ENCODE results near the gene TMEM9B. TPM values are rescaled to one million over a fixed set of nuclear protein-coding genes. Genes with fewer than 3 reads are reported as not detected.

TMEM9B gene
- total RNA-seq, 1 experiment from 2014 or later: 13.6 TPM

- no peak overlapping the region for H3K56ac ChIP-seq (ENCODE audit: insufficient read length, low read depth, low read length)
- H2BK20ac ChIP-seq (ENCODE audit: low read depth, low read length, poor library complexity, severe bottlenecking): no peak overlapping the region
- H3K9ac ChIP-seq (ENCODE audit: extremely low read depth, insufficient read length, low read length): no peak overlapping the region
- Mint-ChIP-seq H3K9me3 (no peaks in the 10 kb centered on the region; a peak in 1 of 5 replicates), H3K4me1 (no peaks in the 10 kb centered on the region), H3K36me3 (ENCODE audit: insufficient read depth in 1 of 3, low read depth in 3 of 3) (no peaks in the 10 kb centered on the region), H3K27me3 (ENCODE audit: low read depth) (peaks cover 5% of the 10 kb centered on the region; the same call in 1 of the 2 replicates), H3K4me3 (no peak overlapping the region), H3K27ac (no peak overlapping the region)
- no peaks in the 10 kb centered on the region for H3K27me3 ChIP-seq (ENCODE audit: insufficient read depth, low read length)
- H2AK5ac ChIP-seq (ENCODE audit: insufficient read length, low read length): no peak overlapping the region
- no peak overlapping the region for H4K8ac ChIP-seq (replicated peaks; ENCODE audit: insufficient read length, low read depth, low read length)
- no peak overlapping the region for H3K27ac ChIP-seq (ENCODE audit: insufficient read length, low read depth, low read length)
- H3K4me1 ChIP-seq (ENCODE audit: insufficient read depth, low read length): no peaks in the 10 kb centered on the region
- H3K18ac ChIP-seq (ENCODE audit: insufficient read length, low read depth, low read length): no peak overlapping the region
- no peaks in the 10 kb centered on the region for H3K23me2 ChIP-seq (ENCODE audit: insufficient read length, low read depth, low read length, poor library complexity, severe bottlenecking)
- no peak overlapping the region for H2AFZ ChIP-seq (ENCODE audit: low read length)
- no peak overlapping the region for H3K4me2 ChIP-seq (ENCODE audit: insufficient read depth, insufficient read length, low read length)
- no peak overlapping the region for H3K14ac ChIP-seq (ENCODE audit: insufficient read depth, low read length)
- H2BK5ac ChIP-seq (ENCODE audit: insufficient read length, low read length): no peak overlapping the region
- H2BK120ac ChIP-seq (ENCODE audit: low read depth, low read length, poor library complexity, severe bottlenecking): no peak overlapping the region
- H2BK15ac ChIP-seq (ENCODE audit: low read depth, low read length): no peak overlapping the region
- no peak overlapping the region for H3K4ac ChIP-seq (ENCODE audit: low read depth, low read length)
- WGBS (ENCODE audit: extremely low coverage, insufficient read length, low lambda C conversion rate): no CpG with 5 or more reads among the region's 2 CpGs
- no peak for DNase-seq
- H3K79me1 ChIP-seq (ENCODE audit: insufficient read depth, low read depth, low read length, poor library complexity, severe bottlenecking): no peaks in the 10 kb centered on the region
- H4K91ac ChIP-seq (ENCODE audit: insufficient read length, low read depth, low read length): no peak overlapping the region
- H3K79me2 ChIP-seq (ENCODE audit: insufficient read depth, low read length): no peaks in the 10 kb centered on the region
- H4K5ac ChIP-seq (ENCODE audit: insufficient read length, low read depth, low read length): no peak overlapping the region
- no peak for TF ChIP-seq CTCF (conservative IDR thresholded peaks at IDR 0.05)
- no peaks in the 10 kb centered on the region for H4K20me1 ChIP-seq (ENCODE audit: control insufficient read depth, insufficient read depth, insufficient read length)
- H3K23ac ChIP-seq (ENCODE audit: insufficient read length, low read depth, low read length): no peak overlapping the region
- H3T11ph ChIP-seq (ENCODE audit: low read length): no peak overlapping the region
- no peak overlapping the region for H2BK12ac ChIP-seq (ENCODE audit: insufficient read length, low read depth, low read length)
- no peaks in the 10 kb centered on the region for H3K9me3 ChIP-seq (ENCODE audit: control insufficient read depth, low read depth, low read length)
Observed at GRCh38 chr11:8983552-8983951, 19.3 kb upstream of the TMEM9B start.

All from H9 (cell line).